A549 (cell line): ENCODE results near the gene CCDC167. TPM values are rescaled to one million over a fixed set of nuclear protein-coding genes. Genes with fewer than 3 reads are reported as not detected.

Experiments
- ATAC-seq, 2 experiments: fragments of 200-7000 bp in 1 of 2; fragments of >200 bp in 1 of 2; cut with Nextera tagmentation in 1 of 2; cut with Tn5 transposase in 1 of 2; 3 replicates each; pipeline versions ENCODE4 v1.8.0 to v1.9.1; 2018 to 2020; ENCODE audit warnings: mild to moderate bottlenecking in 1 of 2, moderate library complexity in 1 of 2
- CTCF ChIA-PET: fragments of 300-600 bp; sonication (Branson Sonifier 250); formaldehyde crosslinking; extraction: SDS; loops from one replicate; lab custom pipeline; 2021; ENCODE audit warnings: antibody characterized with exemption, inconsistent platforms; lab: Yijun Ruan, JAX
- POLR2A ChIA-PET: fragments of 350-600 bp; formaldehyde crosslinking; extraction: SDS; loops from one replicate; lab custom pipeline; 2021; ENCODE audit warnings: antibody characterized with exemption, inconsistent platforms; lab: Yijun Ruan, JAX
- DNase-seq, 2 experiments: peaks; one replicate each; pipeline versions ENCODE4 v3.0.0 to v3.0.0-alpha.2; 2011 to 2016; ENCODE audit warnings: low read depth in 1 of 2, low spot score in 1 of 2
- FAIRE-seq: peaks from 2 replicates; lab custom pipeline; 2011; peaks lifted over from hg19 to GRCh38; lab: Jason Lieb, UNC
- H3K27ac ChIP-seq, 2 experiments: fragments of >200 bp; sonication (Bioruptor Twin); formaldehyde crosslinking; 3 replicates each; pipeline ENCODE4 v1.5.1; 2016 to 2017
- H3K4me1 ChIP-seq: fragments of >200 bp; sonication (Bioruptor Twin); formaldehyde crosslinking; 3 replicates; pipeline ENCODE4 v1.6.1; 2016
- H3K4me2 ChIP-seq: fragments of >200 bp; sonication (Bioruptor Twin); formaldehyde crosslinking; 3 replicates; pipeline ENCODE4 v1.6.1; 2016
- H3K4me3 ChIP-seq: fragments of >200 bp; sonication (Bioruptor Twin); formaldehyde crosslinking; 3 replicates; pipeline ENCODE4 v1.5.1; 2016
- H3K9me3 ChIP-seq: fragments of >200 bp; sonication (Bioruptor Twin); formaldehyde crosslinking; 3 replicates; pipeline ENCODE4 v1.6.1; 2016
- ATOH8 ChIP-seq: fragments of 250-450 bp; sonication (Bioruptor Pico); IDR thresholded peaks from 2 replicates; pipeline ENCODE4 v1.5.0; 2020; ENCODE audit warnings: low read depth, mild to moderate bottlenecking, moderate library complexity
- BHLHE40 ChIP-seq: IDR thresholded peaks from 2 replicates; pipeline ENCODE4 v1.6.1; 2012; ENCODE audit warnings: low read depth, low read length, inconsistent platforms
- CBX8 ChIP-seq: fragments of 200-600 bp; sonication (generic); IDR thresholded peaks from 2 replicates; pipeline ENCODE4 v1.6.1; 2016
- CHD2 ChIP-seq: fragments of 150-350 bp; IDR thresholded peaks from 2 replicates; pipeline ENCODE4 v1.6.1; 2014; ENCODE audit warnings: low read length; ENCODE audit not compliant: partially characterized antibody
- CHD4 ChIP-seq: fragments of 200-600 bp; sonication (generic); IDR thresholded peaks from 2 replicates; pipeline ENCODE4 v1.6.1; 2016; ENCODE audit warnings: antibody characterized with exemption, mild to moderate bottlenecking, borderline replicate concordance
- CTCF ChIP-seq: fragments of >200 bp; sonication (Bioruptor Twin); formaldehyde crosslinking; IDR thresholded peaks from 3 replicates; pipeline ENCODE4 v1.5.1; 2016
- E2F6 ChIP-seq: IDR thresholded peaks from 2 replicates; pipeline ENCODE4 v1.6.1; 2012; ENCODE audit warnings: low read depth, borderline replicate concordance
- FOSL2 ChIP-seq, 2 experiments: fragments of 450-650 bp in 1 of 2; fragments of >200 bp in 1 of 2; sonication (Bioruptor Twin) in 1 of 2; formaldehyde crosslinking; IDR thresholded peaks; 2 replicates each; pipeline versions ENCODE4 v1.5.0 to v1.6.1; 2016 to 2020; ENCODE audit warnings: mild to moderate bottlenecking in 1 of 2, moderate library complexity in 1 of 2
- FOXS1 ChIP-seq: fragments of 250-450 bp; sonication (Bioruptor Pico); IDR thresholded peaks from 2 replicates; pipeline ENCODE4 v1.5.0; 2020; ENCODE audit warnings: mild to moderate bottlenecking, moderate library complexity
- GATA3 ChIP-seq: IDR thresholded peaks from 2 replicates; pipeline ENCODE4 v1.6.1; 2012; ENCODE audit warnings: borderline replicate concordance
- MAFK ChIP-seq: fragments of 450-650 bp; IDR thresholded peaks from 2 replicates; pipeline ENCODE4 v1.6.1; 2014; ENCODE audit not compliant: partially characterized antibody
- MAZ ChIP-seq: fragments of 150-350 bp; IDR thresholded peaks from 2 replicates; pipeline ENCODE4 v1.6.1; 2014; ENCODE audit warnings: antibody characterized with exemption, low read depth, low read length, borderline replicate concordance
- PHF8 ChIP-seq: fragments of 200-600 bp; sonication (generic); IDR thresholded peaks from 2 replicates; pipeline ENCODE4 v1.6.1; 2016; ENCODE audit warnings: low read depth, mild to moderate bottlenecking, antibody characterized with exemption, moderate library complexity, borderline replicate concordance
- RAD21 ChIP-seq, 2 experiments: fragments of >200 bp in 1 of 2; sonication (Bioruptor Twin) in 1 of 2; formaldehyde crosslinking in 1 of 2; IDR thresholded peaks in 1 of 2; conservative IDR thresholded peaks in 1 of 2; 2 replicates in 1 of 2; 3 replicates in 1 of 2; pipeline ENCODE4 v1.6.1; 2012 to 2018; ENCODE audit warnings: inconsistent platforms in 1 of 2
- REST ChIP-seq: fragments of 200-600 bp; sonication (generic); IDR thresholded peaks from 2 replicates; pipeline ENCODE4 v1.6.1; 2016; ENCODE audit warnings: antibody characterized with exemption, mild to moderate bottlenecking, moderate library complexity
- SMC3 ChIP-seq: fragments of >200 bp; sonication (Bioruptor Twin); formaldehyde crosslinking; IDR thresholded peaks from 3 replicates; pipeline ENCODE4 v1.6.1; 2018; ENCODE audit warnings: inconsistent platforms
- SREBF2 ChIP-seq: fragments of 450-650 bp; IDR thresholded peaks from 2 replicates; pipeline ENCODE4 v1.6.1; 2014; ENCODE audit warnings: mild to moderate bottlenecking, moderate library complexity
- TFCP2L1 ChIP-seq: fragments of 250-450 bp; sonication (Bioruptor Pico); IDR thresholded peaks from 2 replicates; pipeline ENCODE4 v1.5.0; 2021; ENCODE audit warnings: mild to moderate bottlenecking
- TP53 ChIP-seq: fragments of 250-450 bp; sonication (Bioruptor Pico); IDR thresholded peaks from 2 replicates; pipeline ENCODE4 v1.5.0; 2021; ENCODE audit warnings: mild to moderate bottlenecking, moderate library complexity
- ZNF302 ChIP-seq: fragments of 250-450 bp; sonication (Bioruptor Pico); IDR thresholded peaks from 2 replicates; pipeline ENCODE4 v1.9.0; 2021; ENCODE audit warnings: inconsistent platforms, mild to moderate bottlenecking, moderate library complexity
- WGBS: methylation state at CpG from one replicate; pipeline ENCODE4 v1.1.6; 2017; ENCODE audit errors: missing lambda C conversion rate; 5-methylcytosine and 5-hydroxymethylcytosine counted together
- polyA plus RNA-seq, 4 experiments: library from polyadenylated mRNA; depleted of rRNA in 3 of 4; stranded (reverse); fragments of >200 nt; fragmentation: RNase III in 1 of 4; extraction: RNeasy Plus Mini Kit Qiagen cat#74134 plus additional on column Dnase treatment in 1 of 4; gene quantifications; 2 replicates in 3 of 4; 3 replicates in 1 of 4; pipeline ENCODE4 v1.2.3, GENCODE V29; 2011 to 2017
- TF ChIP-seq, protein P1 (sequence below): fragments of >200 bp; sonication (Bioruptor Twin); formaldehyde crosslinking; IDR thresholded peaks from 3 replicates; pipeline ENCODE4 v1.6.1; 2016
- TF ChIP-seq, protein P2 (sequence below): fragments of 450-650 bp; IDR thresholded peaks from 2 replicates; pipeline ENCODE4 v1.6.1; 2014; ENCODE audit warnings: antibody characterized with exemption

The CCDC167 gene
- polyA plus RNA-seq, 2 of the 4 experiments (the other 2 are of a cell fraction) = 35.1 to 39.1 TPM

- 17% methylated on average over 4 of the region's 6 CpGs for WGBS
- no peaks in the 10 kb centered on the region for H3K9me3 ChIP-seq
- TF ChIP-seq TFCP2L1 (no peak), TP53 (no peak), RAD21 (conservative IDR thresholded peaks at IDR 0.05 in 1 of 2, IDR thresholded peaks at IDR 0.05 in 1 of 2) (peak; percentile 63 to 80), CTCF (peak; percentile 45; the same call in 2 of the 3 replicates), ZNF302 (CRISPR knock-in tag) (no peak), SMC3 (peak; percentile 61)
- H3K4me3 ChIP-seq = no peak overlapping the region
- no peak overlapping the region for H3K27ac ChIP-seq
- ATAC-seq (peak; percentile 80 to 93; a peak in 5 of 6 replicates), FAIRE-seq (no peak), DNase-seq (peak; percentile 43 to 60)
- POLR2A ChIA-PET = no interaction called here
- CTCF ChIA-PET = interaction anchor here (0.6 to 7.9 kb wide), 32 partner anchors 10 to 1032 kb away, joined by 3 to 72 read pairs (median 4); partner anchors contain the start of gene CCDC167
- H3K4me1 ChIP-seq = no peaks in the 10 kb centered on the region
- no peak overlapping the region for H3K4me2 ChIP-seq
These were observed 38.4 kb upstream of the CCDC167 start for GRCh38 chr6:37538107-37538506.

- Histone ChIP-seq H3K4me3 (no peak overlapping the region), H3K9me3 (no peaks in the 10 kb centered on the region), H3K4me1 (no peaks in the 10 kb centered on the region), H3K4me2 (no peak overlapping the region), H3K27ac (no peak overlapping the region)
- ATAC-seq (peak in 1 of 2 experiments; percentile 29; a peak in 3 of 6 replicates), DNase-seq (no peak), FAIRE-seq (no peak)
- CTCF ChIA-PET = interaction anchor here (0.7 to 7.9 kb wide), 23 partner anchors 10 to 162 kb away, joined by 3 to 72 read pairs (median 5); partner anchors contain the start of gene CCDC167
- WGBS = 73% methylated on average over 4 of the region's 5 CpGs
- POLR2A ChIA-PET = no interaction called here
- TF ChIP-seq CBX8 (no peak), CHD2 (no peak), MAZ (no peak)
- TF ChIP-seq, protein P1, sequence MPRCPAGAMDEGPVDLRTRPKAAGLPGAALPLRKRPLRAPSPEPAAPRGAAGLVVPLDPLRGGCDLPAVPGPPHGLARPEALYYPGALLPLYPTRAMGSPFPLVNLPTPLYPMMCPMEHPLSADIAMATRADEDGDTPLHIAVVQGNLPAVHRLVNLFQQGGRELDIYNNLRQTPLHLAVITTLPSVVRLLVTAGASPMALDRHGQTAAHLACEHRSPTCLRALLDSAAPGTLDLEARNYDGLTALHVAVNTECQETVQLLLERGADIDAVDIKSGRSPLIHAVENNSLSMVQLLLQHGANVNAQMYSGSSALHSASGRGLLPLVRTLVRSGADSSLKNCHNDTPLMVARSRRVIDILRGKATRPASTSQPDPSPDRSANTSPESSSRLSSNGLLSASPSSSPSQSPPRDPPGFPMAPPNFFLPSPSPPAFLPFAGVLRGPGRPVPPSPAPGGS = no peak
These were observed 37.9 kb upstream of the CCDC167 start for GRCh38 chr6:37537548-37537947.

GRCh38 chr6:37536491-37537190 is 36.9 kb upstream of the CCDC167 start:
- Histone ChIP-seq H3K9me3 (no peaks in the 10 kb centered on the region), H3K4me3 (no peak overlapping the region), H3K27ac (no peak overlapping the region), H3K4me2 (no peak overlapping the region), H3K4me1 (no peaks in the 10 kb centered on the region)
- DNase-seq (no peak), ATAC-seq (no peak), FAIRE-seq (no peak)
- ChIA-PET CTCF (interaction anchor here (2.7 to 7.9 kb wide), 4 partner anchors 9 to 153 kb away, joined by 13 to 72 read pairs (median 32); no protein-coding TSS in a partner anchor), POLR2A (no interaction called here)
- WGBS = 92% methylated on average over 18 of the region's 37 CpGs
- TF ChIP-seq ATOH8 (CRISPR knock-in tag) (no peak), TFCP2L1 (no peak), REST (no peak), FOXS1 (no peak), MAFK (no peak), PHF8 (no peak), E2F6 (no peak), CHD4 (no peak), GATA3 (no peak), FOSL2 (IDR thresholded peaks at IDR 0.05) (no peak), FOSL2 (CRISPR knock-in tag; IDR thresholded peaks at IDR 0.05) (no peak), SREBF2 (no peak), BHLHE40 (no peak)
- TF ChIP-seq, protein P2, sequence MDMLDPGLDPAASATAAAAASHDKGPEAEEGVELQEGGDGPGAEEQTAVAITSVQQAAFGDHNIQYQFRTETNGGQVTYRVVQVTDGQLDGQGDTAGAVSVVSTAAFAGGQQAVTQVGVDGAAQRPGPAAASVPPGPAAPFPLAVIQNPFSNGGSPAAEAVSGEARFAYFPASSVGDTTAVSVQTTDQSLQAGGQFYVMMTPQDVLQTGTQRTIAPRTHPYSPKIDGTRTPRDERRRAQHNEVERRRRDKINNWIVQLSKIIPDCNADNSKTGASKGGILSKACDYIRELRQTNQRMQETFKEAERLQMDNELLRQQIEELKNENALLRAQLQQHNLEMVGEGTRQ = no peak
